ENCODE measurements around the gene CHN1.

CHN1 gene

DNA sequence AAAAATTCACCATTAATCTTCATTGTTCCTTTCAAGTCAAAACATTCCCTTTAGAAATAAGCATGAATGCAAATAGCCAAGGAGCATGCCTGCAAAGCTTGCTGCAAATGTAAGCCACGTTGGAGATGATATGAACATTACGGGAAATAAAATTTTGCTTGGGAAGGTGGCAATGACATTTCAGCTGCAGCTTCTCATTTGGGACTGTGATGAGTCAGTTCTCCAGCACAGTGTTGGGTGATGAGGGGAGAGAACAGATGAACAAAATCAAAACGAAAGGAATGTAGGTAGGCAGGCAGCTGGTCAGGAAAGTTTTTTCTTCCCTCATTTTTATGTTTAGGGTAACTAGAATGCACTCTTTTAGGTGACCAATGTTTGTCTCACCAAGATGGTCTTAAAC is 175.6 kb downstream of the CHN1 start:
- POLR2A ChIA-PET: no interaction called here
- DNase-seq (ENCODE audit: low read depth, low spot score): no peak
- CTCF ChIA-PET: interaction anchor here (1.3 to 1.4 kb wide), 2 partner anchors 13 to 156 kb away, joined by 3 to 4 read pairs; no protein-coding TSS in a partner anchor
- TF ChIP-seq, protein P1, sequence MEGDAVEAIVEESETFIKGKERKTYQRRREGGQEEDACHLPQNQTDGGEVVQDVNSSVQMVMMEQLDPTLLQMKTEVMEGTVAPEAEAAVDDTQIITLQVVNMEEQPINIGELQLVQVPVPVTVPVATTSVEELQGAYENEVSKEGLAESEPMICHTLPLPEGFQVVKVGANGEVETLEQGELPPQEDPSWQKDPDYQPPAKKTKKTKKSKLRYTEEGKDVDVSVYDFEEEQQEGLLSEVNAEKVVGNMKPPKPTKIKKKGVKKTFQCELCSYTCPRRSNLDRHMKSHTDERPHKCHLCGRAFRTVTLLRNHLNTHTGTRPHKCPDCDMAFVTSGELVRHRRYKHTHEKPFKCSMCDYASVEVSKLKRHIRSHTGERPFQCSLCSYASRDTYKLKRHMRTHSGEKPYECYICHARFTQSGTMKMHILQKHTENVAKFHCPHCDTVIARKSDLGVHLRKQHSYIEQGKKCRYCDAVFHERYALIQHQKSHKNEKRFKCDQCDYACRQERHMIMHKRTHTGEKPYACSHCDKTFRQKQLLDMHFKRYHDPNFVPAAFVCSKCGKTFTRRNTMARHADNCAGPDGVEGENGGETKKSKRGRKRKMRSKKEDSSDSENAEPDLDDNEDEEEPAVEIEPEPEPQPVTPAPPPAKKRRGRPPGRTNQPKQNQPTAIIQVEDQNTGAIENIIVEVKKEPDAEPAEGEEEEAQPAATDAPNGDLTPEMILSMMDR (IDR thresholded peaks at IDR 0.05; ENCODE audit: insufficient read depth, low read length, missing control alignments): no peak
- no peak overlapping the region for H3K4me3 ChIP-seq (ENCODE audit: low read depth, low read length)

DNA sequence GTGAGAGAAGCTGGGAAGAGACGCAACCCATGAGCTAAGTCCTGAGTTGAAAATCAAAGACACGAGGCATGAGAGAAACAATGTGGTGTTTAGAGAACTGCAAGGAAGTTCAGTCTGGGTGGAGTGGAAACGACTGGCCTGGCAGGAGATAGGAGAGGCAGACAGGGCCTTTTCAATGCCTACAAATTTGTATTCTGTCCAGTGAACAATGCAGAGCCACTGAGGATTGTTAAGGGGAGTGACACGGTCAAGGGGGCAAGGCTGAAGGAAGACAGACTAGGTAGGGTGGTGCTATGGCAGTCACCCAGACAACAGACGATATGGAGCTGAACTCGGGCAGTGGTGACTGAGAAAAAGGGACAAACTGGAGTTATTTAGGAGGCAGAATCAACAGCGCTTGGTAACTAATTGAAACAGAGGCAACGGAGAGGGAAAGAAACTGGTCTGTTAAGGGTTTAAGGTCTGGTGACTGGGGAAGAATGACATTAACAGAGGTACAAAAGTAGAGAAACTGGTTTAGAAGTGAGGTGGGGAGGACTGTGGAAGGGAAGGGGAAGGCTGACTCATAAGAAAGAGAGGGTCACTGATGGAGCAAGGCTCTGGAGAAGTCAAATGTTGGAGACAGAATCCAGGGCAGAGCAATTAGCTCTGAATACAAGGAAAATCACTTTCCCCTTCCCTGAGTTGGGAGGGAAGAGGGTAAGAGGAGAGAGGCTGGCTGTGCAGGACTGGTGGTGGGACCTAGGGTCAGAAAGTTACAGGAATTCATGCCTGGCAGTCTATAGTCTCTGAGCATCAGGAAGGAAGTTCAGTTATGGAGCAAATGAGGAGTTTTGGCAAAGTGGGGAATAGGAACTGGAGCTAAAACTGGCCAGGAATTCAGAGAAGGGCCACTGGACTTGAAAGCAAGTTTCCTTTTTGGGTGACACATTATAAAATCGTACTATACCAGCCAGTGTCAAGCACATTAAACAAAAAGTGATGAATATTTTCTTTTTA is 177.5 kb downstream of the CHN1 start:
- ChIA-PET CTCF (interaction anchor here (0.9 to 2.3 kb wide), 7 partner anchors 12 to 158 kb away, joined by 3 to 8 read pairs (median 3); no protein-coding TSS in a partner anchor), POLR2A (no interaction called here)
- DNase-seq (ENCODE audit: low read depth, low spot score): no peak
- TF ChIP-seq, protein P1 (IDR thresholded peaks at IDR 0.05; ENCODE audit: insufficient read depth, low read length, missing control alignments): no peak
- no peak overlapping the region for H3K4me3 ChIP-seq (ENCODE audit: low read depth, low read length)

DNA sequence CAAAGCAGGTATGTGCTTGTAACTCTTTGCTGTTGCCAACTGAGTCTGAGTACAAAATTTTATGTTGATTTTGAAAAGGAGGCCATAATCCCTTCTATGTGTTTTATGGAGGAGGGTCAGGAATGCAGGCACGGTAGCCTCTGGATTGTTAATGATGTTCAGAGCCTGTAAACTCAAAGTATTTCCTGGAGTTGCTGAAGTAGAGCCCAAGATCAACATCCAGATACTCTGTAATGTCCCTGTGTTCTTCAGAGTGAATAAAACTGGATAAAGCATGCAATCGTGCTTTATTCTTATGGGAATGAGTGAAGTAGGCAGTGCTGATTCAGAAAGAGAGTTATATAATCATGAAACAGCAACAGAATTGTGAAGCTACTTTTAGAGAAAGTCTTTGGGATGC is 179.1 kb downstream of the CHN1 start:
- peak; percentile 42 for DNase-seq (ENCODE audit: low read depth, low spot score)
- TF ChIP-seq, protein P1 (IDR thresholded peaks at IDR 0.05; ENCODE audit: insufficient read depth, low read length, missing control alignments): no peak
- no peak overlapping the region for H3K4me3 ChIP-seq (ENCODE audit: low read depth, low read length)
- POLR2A ChIA-PET: no interaction called here
- CTCF ChIA-PET: interaction anchor here (1.2 to 1.3 kb wide), 3 partner anchors 16 to 159 kb away, joined by 3 to 6 read pairs (median 4); no protein-coding TSS in a partner anchor

DNA sequence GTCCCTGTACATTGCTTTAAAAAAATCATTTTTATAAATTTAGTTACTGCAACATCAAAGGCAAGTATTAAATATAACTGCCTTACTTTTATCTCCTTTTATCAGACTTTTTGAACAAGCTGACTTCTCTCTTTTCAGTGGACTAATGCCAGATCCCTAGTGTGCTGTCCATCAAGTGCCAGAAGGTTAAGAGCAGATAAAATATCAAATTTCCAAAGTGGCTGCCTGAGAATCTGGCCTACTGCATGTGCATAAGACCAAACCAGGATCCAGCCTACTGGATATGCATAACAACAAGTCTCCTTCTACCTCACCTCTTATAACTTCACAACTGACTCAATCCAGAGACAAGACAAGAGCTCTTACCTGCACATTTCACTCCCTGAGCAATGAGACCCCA is 181.1 kb downstream of the CHN1 start:
- no peak for DNase-seq (ENCODE audit: low read depth, low spot score)

DNA sequence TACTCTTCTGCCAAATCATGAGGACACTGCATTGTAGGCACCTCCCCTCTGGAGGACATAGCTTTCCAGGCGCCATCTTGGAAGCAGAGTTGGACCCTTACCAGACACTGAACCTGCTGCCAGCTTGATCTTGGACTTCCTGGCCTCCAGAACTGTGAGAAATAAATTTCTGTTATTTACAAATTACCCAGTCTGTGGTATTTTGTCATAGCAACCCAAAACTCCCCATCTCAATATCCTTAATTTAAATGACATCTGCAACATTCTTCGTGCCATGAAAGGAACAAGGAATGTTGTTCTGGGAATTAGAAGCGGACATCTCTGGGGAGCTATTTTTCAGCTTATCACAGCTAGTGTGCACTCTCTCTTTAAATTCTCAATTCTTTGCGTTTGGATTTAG is 183.6 kb downstream of the CHN1 start:
- TF ChIP-seq, protein P1 (IDR thresholded peaks at IDR 0.05; ENCODE audit: insufficient read depth, low read length, missing control alignments): no peak
- no peak for DNase-seq (ENCODE audit: low read depth, low spot score)
- ChIA-PET CTCF (interaction anchor here (1.3 to 1.5 kb wide), 2 partner anchors 9 to 167 kb away, joined by 3 read pairs; no protein-coding TSS in a partner anchor), POLR2A (no interaction called here)
- H3K4me3 ChIP-seq (ENCODE audit: low read depth, low read length): no peak overlapping the region

More for the DNA sequence above, 181.1 kb downstream of the CHN1 start:
- ChIA-PET POLR2A (no interaction called here), CTCF (interaction anchor here (0.8 to 1.9 kb wide), 5 partner anchors 11 to 161 kb away, joined by 3 to 4 read pairs (median 3); no protein-coding TSS in a partner anchor)
- H3K4me3 ChIP-seq (ENCODE audit: low read depth, low read length): no peak overlapping the region
- TF ChIP-seq, protein P1 (IDR thresholded peaks at IDR 0.05; ENCODE audit: insufficient read depth, low read length, missing control alignments): no peak

DNA sequence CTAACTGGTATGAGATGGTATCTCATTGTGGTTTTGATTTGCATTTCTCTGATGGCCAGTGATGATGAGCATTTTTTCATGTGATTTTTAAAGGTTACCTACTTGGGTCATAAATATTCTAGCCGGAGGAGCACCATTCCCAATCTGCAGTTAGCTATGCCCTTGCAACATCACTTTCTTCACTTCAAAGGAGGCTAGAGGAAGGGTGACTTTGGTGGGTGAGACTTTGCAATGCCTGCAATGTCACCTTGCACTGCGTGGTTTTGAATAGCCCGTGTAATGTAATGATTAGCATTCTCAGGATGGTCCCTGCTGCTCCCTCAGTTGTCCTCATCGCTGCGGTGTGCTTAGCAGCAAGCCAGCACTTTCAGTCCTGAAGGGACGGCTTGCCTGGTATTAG is 184.8 kb downstream of the CHN1 start:
- ChIA-PET CTCF (no interaction called here), POLR2A (no interaction called here)
- no peak for DNase-seq (ENCODE audit: low read depth, low spot score)
- TF ChIP-seq, protein P1 (IDR thresholded peaks at IDR 0.05; ENCODE audit: insufficient read depth, low read length, missing control alignments): no peak
- no peak overlapping the region for H3K4me3 ChIP-seq (ENCODE audit: low read depth, low read length)
